Gastrocnemius medialis (tissue), 4 donors: Measurements from ENCODE around the gene ADCY9. TPM values are rescaled to one million over a fixed set of nuclear protein-coding genes. Genes with fewer than 3 reads are reported as not detected.

Experiments used
- ATAC-seq, 2 donors: fragments of 150-250 bp; one replicate each; pipeline ENCODE4 v1.9.1; 2016
- DNase-seq, 2 donors: peaks; one replicate each; pipeline ENCODE4 v3.0.0-alpha.2; 2019
- H3K27ac ChIP-seq, 4 donors: fragments of 200-600 bp; sonication (generic); 1 replicate in 1 of 4; 2 replicates in 3 of 4; pipeline ENCODE4 v1.5.1; 2016 to 2018; ENCODE audit warnings: mild to moderate bottlenecking in 2 of 4, moderate library complexity in 1 of 4
- H3K27me3 ChIP-seq, 3 donors: fragments of 200-600 bp; sonication (generic) in 2 of 3; 1 replicate in 1 of 3; 2 replicates in 2 of 3; pipeline versions ENCODE4 v1.5.1 to v1.6.0; 2016 to 2019; ENCODE audit warnings: mild to moderate bottlenecking in 1 of 3, moderate library complexity in 1 of 3
- H3K36me3 ChIP-seq, 2 donors: fragments of 200-600 bp; sonication (generic) in 1 of 2; one replicate each; pipeline ENCODE4 v1.5.1; 2017 to 2018
- H3K4me1 ChIP-seq, 2 donors: fragments of 200-600 bp; sonication (generic) in 1 of 2; one replicate each; pipeline ENCODE4 v1.5.1; 2016 to 2017; ENCODE audit warnings: mild to moderate bottlenecking in 2 of 2
- H3K4me3 ChIP-seq, 4 donors: fragments of 200-600 bp; sonication (generic) in 3 of 4; 1 replicate in 1 of 4; 2 replicates in 3 of 4; pipeline ENCODE4 v1.5.1; 2016 to 2019; ENCODE audit warnings: mild to moderate bottlenecking in 2 of 4
- H3K9me3 ChIP-seq, 3 donors: fragments of 200-600 bp; sonication (generic) in 2 of 3; 1 replicate in 1 of 3; 2 replicates in 2 of 3; pipeline ENCODE4 v1.5.1; 2016 to 2019
- CTCF ChIP-seq, 5 experiments: fragments of 450-650 bp in 3 of 5; fragments of 200-600 bp in 2 of 5; sonication (generic) in 2 of 5; IDR thresholded peaks in 4 of 5; conservative IDR thresholded peaks in 1 of 5; 1 replicate in 4 of 5; 2 replicates in 1 of 5; pipeline ENCODE4 v1.5.1; 2016 to 2019; ENCODE audit warnings: antibody characterized with exemption in 5 of 5, mild to moderate bottlenecking in 3 of 5, moderate library complexity in 3 of 5
- POLR2A ChIP-seq, 2 donors: fragments of 450-650 bp; IDR thresholded peaks; one replicate each; pipeline ENCODE4 v1.6.1; 2017; ENCODE audit warnings: antibody characterized with exemption in 2 of 2, mild to moderate bottlenecking in 2 of 2, moderate library complexity in 2 of 2
- in situ Hi-C, 4 donors: fragments of 200-750 bp; cut with MboI; loops; one replicate each; pipeline versions ENCODE4 v1.15.0 to v1.8.0; 2017; ENCODE audit warnings: low sequenced_read_pairs in 4 of 4
- intact Hi-C: fragments of 100-400 bp; cut with DNase I; formaldehyde crosslinking; loops from one replicate; pipeline ENCODE4 v1.15.1; 2023; ENCODE audit warnings: low total_unique reads
- total RNA-seq, 4 donors: library from RNA; depleted of rRNA; stranded (reverse); fragments of >200 nt; gene quantifications; one replicate each; pipeline versions ENCODE4 v1.1.0 to v1.2.3, GENCODE V29; 2016

The ADCY9 gene
- total RNA-seq, 4 donors from 2014 or later: 84.9 to 223 (median 163) TPM

DNA sequence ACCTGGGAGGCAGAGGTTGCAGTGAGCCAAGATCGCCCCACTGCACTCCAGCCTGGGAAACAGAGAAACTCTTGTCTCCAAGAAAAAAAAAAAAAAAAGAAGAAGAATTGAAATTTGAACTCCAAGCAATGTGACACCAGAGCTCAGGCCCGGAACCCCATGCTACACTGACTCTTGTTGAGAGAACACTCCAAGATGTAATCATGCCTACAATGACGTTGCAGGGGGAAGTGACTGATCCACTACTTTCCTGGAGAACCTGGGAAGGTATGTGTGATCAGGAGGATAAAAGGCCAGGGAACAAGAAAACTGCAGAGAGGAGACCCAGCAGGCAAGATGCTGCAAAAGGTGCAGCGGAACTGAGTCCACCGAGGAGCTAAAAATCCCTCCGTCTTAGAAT is 57.9 kb downstream of the ADCY9 start:
- H3K27ac ChIP-seq: peak overlapping the region; percentile 53 to 98 (median 89)

DNA sequence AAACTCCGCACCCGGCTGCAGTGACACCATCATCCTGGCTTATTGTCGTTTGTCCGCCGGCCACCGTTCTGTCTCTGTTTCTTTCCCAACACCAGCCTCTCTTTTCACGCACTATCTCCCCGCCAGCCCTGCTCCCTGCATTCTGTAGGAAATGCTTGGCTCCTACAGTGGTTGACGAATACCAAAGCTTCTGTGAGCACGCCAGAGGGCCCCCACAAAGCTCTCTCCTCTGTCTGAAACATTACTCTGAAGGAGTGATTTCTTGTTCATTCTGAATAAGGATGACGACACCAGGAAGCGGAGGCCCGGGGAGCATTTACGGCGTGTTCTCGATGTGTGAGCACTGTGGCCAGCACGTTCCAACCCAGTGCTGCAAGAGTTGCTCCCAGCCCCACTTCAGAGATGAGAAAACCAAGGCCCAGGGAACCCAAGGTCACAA is 58.8 kb downstream of the ADCY9 start:
- Histone ChIP-seq H3K27me3 (no peaks in the 10 kb centered on the region), H3K9me3 (peaks cover 0 to 3% (median 0%) of the 10 kb centered on the region in 3 donors), H3K27ac (peak overlapping the region; percentile 87 to 98 (median 90)), H3K4me3 (no peak overlapping the region), H3K4me1 (peaks cover 36 to 57% of the 10 kb centered on the region in 2 donors), H3K36me3 (no peaks in the 10 kb centered on the region)
- no peak for DNase-seq
- in situ Hi-C loops: no loop called here
- no peak for ATAC-seq
- intact Hi-C loops: no loop called here
- no peak for TF ChIP-seq POLR2A (IDR thresholded peaks at IDR 0.05)
- no peak for TF ChIP-seq CTCF (IDR thresholded peaks at IDR 0.05 in 4 of 5, conservative IDR thresholded peaks at IDR 0.05 in 1 of 5)

More for the DNA sequence above, 57.9 kb downstream of the ADCY9 start:
- peaks cover 0 to 3% (median 0%) of the 10 kb centered on the region in 3 donors for H3K9me3 ChIP-seq
- intact Hi-C loops: no loop called here
- H3K4me1 ChIP-seq: peaks cover 28 to 48% of the 10 kb centered on the region in 2 donors
- H3K4me3 ChIP-seq: no peak overlapping the region
- no peaks in the 10 kb centered on the region for H3K36me3 ChIP-seq
- in situ Hi-C loops: no loop called here
- H3K27me3 ChIP-seq: no peaks in the 10 kb centered on the region
- ATAC-seq (peak; percentile 23 to 52), DNase-seq (peak; percentile 56 to 58)
- no peak for TF ChIP-seq POLR2A (IDR thresholded peaks at IDR 0.05)
- TF ChIP-seq CTCF (IDR thresholded peaks at IDR 0.05 in 4 of 5, conservative IDR thresholded peaks at IDR 0.05 in 1 of 5): no peak

DNA sequence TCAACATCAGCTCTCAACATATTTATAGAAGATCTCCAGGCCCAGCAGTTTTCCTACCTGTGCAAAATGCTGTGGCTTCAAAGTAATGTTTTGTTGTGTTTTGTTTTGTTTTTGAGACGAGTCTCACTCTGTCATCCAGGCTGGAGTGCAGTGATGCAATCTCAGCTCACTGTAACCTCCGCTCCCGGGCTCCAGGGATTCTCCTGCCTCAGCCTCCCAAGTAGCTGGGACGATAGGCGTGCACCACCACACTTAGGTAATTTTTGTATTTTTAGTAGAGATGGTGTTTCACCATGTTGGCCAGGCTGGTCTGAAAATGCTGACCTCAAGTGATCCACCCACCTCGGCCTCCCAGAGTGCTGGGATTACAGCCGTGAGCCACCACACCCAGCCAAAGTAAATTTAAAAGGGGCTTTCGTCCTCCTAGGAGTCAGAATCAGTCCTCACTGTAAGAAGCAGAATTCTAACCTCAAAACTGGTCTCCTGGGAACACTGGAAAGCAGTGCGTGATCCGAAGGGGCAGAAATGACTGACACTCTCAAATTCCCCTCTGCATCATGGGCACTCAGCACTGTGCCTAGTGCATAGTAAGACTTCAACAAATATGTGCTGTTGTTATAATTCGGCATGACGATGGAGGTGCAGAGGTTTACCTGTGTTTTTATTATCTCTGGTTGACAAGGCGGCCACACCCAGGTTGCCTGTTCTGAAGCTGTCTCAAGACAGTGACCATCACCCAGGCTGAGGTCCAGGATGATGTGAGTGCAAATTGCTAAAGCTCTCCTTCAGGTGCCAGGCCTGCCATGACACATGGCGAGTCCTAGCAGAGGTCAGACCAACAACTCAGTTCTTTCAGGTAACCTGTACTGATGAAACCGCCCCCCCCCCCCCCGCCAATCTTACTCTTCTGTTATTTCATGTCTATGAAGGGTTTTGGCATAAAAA is 59.8 kb downstream of the ADCY9 start:
- in situ Hi-C loops: no loop called here
- peak overlapping the region; percentile 87 to 98 (median 90) for H3K27ac ChIP-seq
- no peak overlapping the region for H3K4me3 ChIP-seq
- ATAC-seq (peak in 1 of 2 donors; percentile 24), DNase-seq (peak; percentile 64 to 80)
- H3K36me3 ChIP-seq: no peaks in the 10 kb centered on the region
- peaks cover 45 to 67% of the 10 kb centered on the region in 2 donors for H3K4me1 ChIP-seq
- TF ChIP-seq CTCF (IDR thresholded peaks at IDR 0.05 in 4 of 5, conservative IDR thresholded peaks at IDR 0.05 in 1 of 5) (no peak), POLR2A (IDR thresholded peaks at IDR 0.05) (no peak)
- intact Hi-C loops: no loop called here
- no peaks in the 10 kb centered on the region for H3K27me3 ChIP-seq
- H3K9me3 ChIP-seq: no peaks in the 10 kb centered on the region

- intact Hi-C loops (no loop called here), in situ Hi-C loops (no loop called here)
- Histone ChIP-seq H3K27ac (peak overlapping the region; percentile 87 to 98 (median 90)), H3K4me3 (no peak overlapping the region), H3K36me3 (no peaks in the 10 kb centered on the region), H3K4me1 (peaks cover 45 to 67% of the 10 kb centered on the region in 2 donors), H3K27me3 (no peaks in the 10 kb centered on the region), H3K9me3 (no peaks in the 10 kb centered on the region)
- no peak for ATAC-seq
- no peak for DNase-seq
- no peak for TF ChIP-seq CTCF (IDR thresholded peaks at IDR 0.05 in 4 of 5, conservative IDR thresholded peaks at IDR 0.05 in 1 of 5)
- TF ChIP-seq POLR2A (IDR thresholded peaks at IDR 0.05): no peak
These were observed 60.5 kb downstream of the ADCY9 start for GRCh38 chr16:4055748-4056147.
